K562 (cell line): ENCODE measurements around the gene MAP4K1. TPM values are rescaled to one million over a fixed set of nuclear protein-coding genes. Genes with fewer than 3 reads are reported as not detected.

Experiments used
- BHLHE40 ChIP-seq: IDR thresholded peaks from 2 replicates; pipeline ENCODE4 v1.6.1; 2011; ENCODE audit warnings: low read length, improper control_type of control experiment
- CBX5 ChIP-seq: IDR thresholded peaks from 2 replicates; pipeline ENCODE4 v1.6.1; 2014; ENCODE audit warnings: low read depth, borderline replicate concordance
- CBX8 ChIP-seq: fragments of 200-600 bp; sonication (generic); IDR thresholded peaks from 2 replicates; pipeline ENCODE4 v1.6.1; 2012; ENCODE audit warnings: borderline replicate concordance, mixed run types, low read depth, mild to moderate bottlenecking, moderate library complexity, mixed read lengths, low read length, control low read depth, inconsistent platforms; ENCODE audit not compliant: poor library complexity, severe bottlenecking; ENCODE audit errors: extremely low read depth
- CUX1 ChIP-seq: fragments of 200-800 bp; sonication (Bioruptor generic); IDR thresholded peaks from 2 replicates; pipeline ENCODE4 v1.6.1; 2016; ENCODE audit warnings: missing genetic modification characterization, missing compliant biosample characterization
- ESRRB ChIP-seq: fragments of 250-450 bp; sonication (Bioruptor Pico); IDR thresholded peaks from 2 replicates; pipeline ENCODE4 v1.5.0; 2020; ENCODE audit warnings: mild to moderate bottlenecking, moderate library complexity, borderline replicate concordance
- HDAC3 ChIP-seq: fragments of 450-650 bp; IDR thresholded peaks from 2 replicates; pipeline ENCODE4 v1.6.1; 2018; ENCODE audit warnings: borderline replicate concordance, mild to moderate bottlenecking, moderate library complexity; ENCODE audit not compliant: partially characterized antibody
- NR4A1 ChIP-seq, 2 experiments: fragments of 250-450 bp in 1 of 2; fragments of 450-650 bp in 1 of 2; sonication (Bioruptor Pico) in 1 of 2; IDR thresholded peaks; 2 replicates each; pipeline versions ENCODE4 v1.4.0 to v1.6.1; 2016 to 2020; ENCODE audit warnings: mild to moderate bottlenecking in 2 of 2, missing compliant biosample characterization in 1 of 2, missing genetic modification characterization in 1 of 2, moderate library complexity in 1 of 2
- PATZ1 ChIP-seq: fragments of 250-450 bp; sonication (Bioruptor Pico); IDR thresholded peaks from 2 replicates; pipeline ENCODE4 v1.5.0; 2020; ENCODE audit warnings: mild to moderate bottlenecking, borderline replicate concordance
- PHF21A ChIP-seq: fragments of 450-650 bp; IDR thresholded peaks from 2 replicates; pipeline ENCODE4 v1.6.1; 2017; ENCODE audit warnings: low read depth, borderline replicate concordance
- SNIP1 ChIP-seq: fragments of 450-650 bp; IDR thresholded peaks from 2 replicates; pipeline ENCODE4 v1.7.1; 2017; ENCODE audit warnings: low read depth, mild to moderate bottlenecking
- ZNF316 ChIP-seq: fragments of 450-650 bp; IDR thresholded peaks from 2 replicates; pipeline ENCODE4 v1.6.1; 2016
- ZNF398 ChIP-seq: fragments of 250-450 bp; sonication (Bioruptor Pico); IDR thresholded peaks from 2 replicates; pipeline ENCODE4 v1.8.0; 2021; ENCODE audit warnings: moderate library complexity, mild to moderate bottlenecking, inconsistent platforms
- ZNF431 ChIP-seq: sonication (generic); formaldehyde crosslinking; IDR thresholded peaks from 2 replicates; pipeline ENCODE4 v1.8.0; 2022; ENCODE audit warnings: mild to moderate bottlenecking, missing genetic modification reagents
- ZNF551 ChIP-seq: fragments of 250-450 bp; sonication (Bioruptor Pico); IDR thresholded peaks from 2 replicates; pipeline ENCODE4 v1.5.0; 2021; ENCODE audit warnings: mild to moderate bottlenecking, moderate library complexity
- ZNF561 ChIP-seq: fragments of 450-650 bp; formaldehyde crosslinking; conservative IDR thresholded peaks from 2 replicates; pipeline ENCODE4 v1.4.0; 2020; ENCODE audit warnings: mild to moderate bottlenecking, moderate library complexity
- ZNF655 ChIP-seq: fragments of 250-450 bp; sonication (Bioruptor Pico); IDR thresholded peaks from 2 replicates; pipeline ENCODE4 v1.5.0; 2021
- polyA plus RNA-seq, 8 experiments: library from polyadenylated mRNA; depleted of rRNA in 4 of 8; stranded (reverse) in 5 of 8; unstranded in 3 of 8; fragments of >200 nt; fragmentation: Nextera tagmentation in 2 of 8; fragmentation: Illumina TruSeq in 1 of 8; extraction: Ambion mirVana in 2 of 8; extraction: Trizol in 1 of 8; gene quantifications; 2 replicates each; pipeline versions ENCODE4 v1.2.1 to v1.2.3, GENCODE V29; 2011 to 2014; ENCODE audit warnings: inconsistent platforms in 1 of 8, missing spikeins in 1 of 8
- total RNA-seq, 7 experiments: library from RNA; depleted of rRNA in 6 of 7; stranded (reverse); fragments of >200 nt in 6 of 7; fragmentation: Illumina TruSeq in 2 of 7; extraction: Trizol in 2 of 7; gene quantifications; 2 replicates each; pipeline versions ENCODE4 v1.2.1 to v1.2.3, GENCODE V29; 2011 to 2021; ENCODE audit warnings: low replicate concordance in 1 of 7

Gene MAP4K1
- total and polyA plus RNA-seq, 9 of the 15 experiments (the other 6 are each of a cell fraction or from before 2014, with no cell fraction given): 0.14 to 3.2 (median 0.73) TPM; not detected in 1

GRCh38 chr19:38557205-38557799 lies 60.5 kb downstream of the MAP4K1 start (continued):
- TF ChIP-seq CUX1 (CRISPR knock-in tag) (no peak), ZNF655 (CRISPR knock-in tag) (no peak), ZNF398 (CRISPR knock-in tag) (no peak), PHF21A (no peak), ZNF431 (CRISPR knock-in tag) (no peak; the same call in 1 of the 2 replicates), BHLHE40 (peak; percentile 43), ZNF551 (no peak), ZNF316 (peak; percentile 84), ZNF561 (CRISPR knock-in tag) (no peak), SNIP1 (no peak), CBX8 (no peak), ESRRB (CRISPR knock-in tag) (no peak), HDAC3 (no peak), CBX5 (no peak), NR4A1 (CRISPR knock-in tag; IDR thresholded peaks at IDR 0.05) (no peak), NR4A1 (tag; IDR thresholded peaks at IDR 0.05) (no peak), PATZ1 (CRISPR knock-in tag) (no peak)
